Calu3 (cell line): ENCODE data around the gene CYFIP1. TPM values are rescaled to one million over a fixed set of nuclear protein-coding genes. Genes with fewer than 3 reads are reported as not detected.
A peak's percentile ranks its signal among the peaks of the same experiment; 100 is the strongest.

Experiments
- BruUV-seq: library from RNA; stranded (reverse); fragments of 400-500 nt; replicated peaks from 2 replicates; lab custom pipeline; 2021; lab: Mats Ljungman, UMichigan
- CTCF ChIA-PET: fragments of 300-600 bp; sonication (Branson Sonifier 250); formaldehyde crosslinking; loops from one replicate; lab custom pipeline; 2022; ENCODE audit warnings: antibody characterized with exemption; lab: Charles Lee
- DNase-seq: peaks from one replicate; pipeline ENCODE4 v3.0.0; 2022
- H3K27ac Mint-ChIP-seq: one replicate; pipeline ENCODE4 v1.8.0; 2022; ENCODE audit warnings: mixed read lengths; ENCODE audit not compliant: unreplicated experiment
- H3K27me3 Mint-ChIP-seq: one replicate; pipeline ENCODE4 v1.8.0; 2022; ENCODE audit warnings: mixed read lengths; ENCODE audit not compliant: unreplicated experiment
- H3K36me3 Mint-ChIP-seq: one replicate; pipeline ENCODE4 v1.8.0; 2022; ENCODE audit warnings: mild to moderate bottlenecking, moderate library complexity, mixed read lengths; ENCODE audit not compliant: insufficient read depth, unreplicated experiment
- H3K4me1 Mint-ChIP-seq: one replicate; pipeline ENCODE4 v1.8.0; 2022; ENCODE audit warnings: mild to moderate bottlenecking, low read depth, mixed read lengths; ENCODE audit not compliant: unreplicated experiment
- H3K4me3 Mint-ChIP-seq: one replicate; pipeline ENCODE4 v1.8.0; 2022; ENCODE audit warnings: mild to moderate bottlenecking, low read depth, moderate library complexity, mixed read lengths; ENCODE audit not compliant: unreplicated experiment
- H3K9me3 Mint-ChIP-seq: one replicate; pipeline ENCODE4 v1.8.0; 2022; ENCODE audit warnings: low read depth, mixed read lengths; ENCODE audit not compliant: unreplicated experiment
- CTCF ChIP-seq: fragments of 200-600 bp; IDR thresholded peaks from one replicate; pipeline ENCODE4 v1.8.0; 2022; ENCODE audit warnings: antibody characterized with exemption; ENCODE audit not compliant: unreplicated experiment
- intact Hi-C: fragments of 100-400 bp; cut with micrococcal nuclease; formaldehyde crosslinking; loops from one replicate; pipeline ENCODE4 v1.10.0; 2022; ENCODE audit not compliant: unreplicated experiment
- total RNA-seq: library from RNA; stranded (reverse); gene quantifications from 2 replicates; pipeline ENCODE4 v1.2.3, GENCODE V29; 2022

CYFIP1 gene
- total RNA-seq, 1 experiment from 2014 or later = 60.1 TPM

- CTCF ChIA-PET = no interaction called here
- no peak for DNase-seq
- H3K36me3 Mint-ChIP-seq = peaks cover 12% of the 10 kb centered on the region
- intact Hi-C loops = no loop called here
- TSS peak; percentile 26 for BruUV-seq
- H3K27me3 Mint-ChIP-seq = no peaks in the 10 kb centered on the region
- H3K27ac Mint-ChIP-seq = no peak overlapping the region
- H3K4me3 Mint-ChIP-seq = peak overlapping the region; percentile 54
- no peaks in the 10 kb centered on the region for H3K9me3 Mint-ChIP-seq
- TF ChIP-seq CTCF = no peak
- H3K4me1 Mint-ChIP-seq = no peaks in the 10 kb centered on the region
Observed at GRCh38 chr15:22981051-22981840, 1.1 kb upstream of the CYFIP1 start.

- intact Hi-C loops = no loop called here
- peaks cover 12% of the 10 kb centered on the region for H3K36me3 Mint-ChIP-seq
- no peaks in the 10 kb centered on the region for H3K4me1 Mint-ChIP-seq
- H3K9me3 Mint-ChIP-seq = no peaks in the 10 kb centered on the region
- BruUV-seq = TSS peak; percentile 20
- CTCF ChIA-PET = no interaction called here
- TF ChIP-seq CTCF = no peak
- no peaks in the 10 kb centered on the region for H3K27me3 Mint-ChIP-seq
- peak overlapping the region; percentile 94 for H3K4me3 Mint-ChIP-seq
- H3K27ac Mint-ChIP-seq = peak overlapping the region; percentile 56
- DNase-seq = peak; percentile 25
Observed at GRCh38 chr15:22979238-22980188, 655 bp downstream of the CYFIP1 start.

GRCh38 chr15:22978691-22979237 lies 1.4 kb downstream of the CYFIP1 start:
- CTCF ChIA-PET = no interaction called here
- no peak overlapping the region for H3K27ac Mint-ChIP-seq
- no peaks in the 10 kb centered on the region for H3K9me3 Mint-ChIP-seq
- no peaks in the 10 kb centered on the region for H3K27me3 Mint-ChIP-seq
- DNase-seq = peak; percentile 0
- intact Hi-C loops = no loop called here
- no peak for TF ChIP-seq CTCF
- peaks cover 12% of the 10 kb centered on the region for H3K36me3 Mint-ChIP-seq
- no TSS peak for BruUV-seq
- peak overlapping the region; percentile 94 for H3K4me3 Mint-ChIP-seq
- H3K4me1 Mint-ChIP-seq = no peaks in the 10 kb centered on the region

GRCh38 chr15:22974745-22975144 lies 5.4 kb downstream of the CYFIP1 start:
- no peak for DNase-seq
- TF ChIP-seq CTCF = no peak
- Mint-ChIP-seq H3K4me1 (no peaks in the 10 kb centered on the region), H3K27me3 (no peaks in the 10 kb centered on the region), H3K9me3 (no peaks in the 10 kb centered on the region), H3K36me3 (peaks cover 10% of the 10 kb centered on the region), H3K4me3 (no peak overlapping the region), H3K27ac (no peak overlapping the region)
- BruUV-seq = no TSS peak
- intact Hi-C loops = no loop called here
- CTCF ChIA-PET = no interaction called here
